GM18505 (cell line): Measurements from ENCODE around the gene TCHHL1.

Experiments
- ATAC-seq: cut with Tn5 transposase; IDR thresholded peaks from one replicate; pipeline ENCODE4 v1.9.1; 2021; ENCODE audit not compliant: unreplicated experiment
- POLR2A ChIP-seq: IDR thresholded peaks from 4 replicates; pipeline ENCODE4 v1.6.1; 2011; ENCODE audit warnings: borderline replicate concordance; ENCODE audit not compliant: insufficient read depth, insufficient read length; ENCODE audit errors: extremely low read depth

TCHHL1 gene

DNA sequence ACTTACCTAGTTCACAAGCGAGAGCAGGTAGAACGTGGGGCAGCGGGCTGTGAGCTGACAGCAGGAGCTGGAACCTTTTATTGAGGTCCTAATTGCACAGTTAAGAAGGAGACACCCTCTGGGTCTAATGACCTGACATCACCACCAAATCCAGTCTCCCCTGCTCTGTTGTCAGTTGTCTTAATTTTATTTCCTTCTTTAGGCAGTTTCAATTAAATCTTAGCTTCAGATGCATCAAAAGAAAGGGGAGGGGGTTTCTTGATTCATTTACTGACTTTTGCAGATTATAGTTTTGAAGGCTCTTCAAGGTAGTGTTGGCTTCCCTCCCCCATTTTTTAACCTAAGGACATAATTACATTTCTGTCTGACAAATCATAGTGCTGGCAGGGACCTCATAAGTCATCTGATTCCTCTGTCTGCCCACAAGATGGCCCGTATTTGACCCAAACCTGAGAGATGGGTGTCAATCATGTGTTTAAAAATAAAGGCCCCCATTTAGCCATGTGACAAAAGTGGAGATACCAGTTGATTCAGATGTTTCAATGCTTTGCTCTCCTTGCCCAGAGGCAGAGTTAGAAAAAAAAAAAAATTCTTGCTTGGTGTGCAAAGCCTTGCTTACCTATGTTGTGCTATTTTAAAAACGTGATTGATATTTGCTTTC lies at the start of gene TCHHL1:
TSS of gene TCHHL1 (minus strand) at position 51 of the 661 bp plus-strand sequence. CDS start 921 bp downstream, outside the sequence.
- no peak for TF ChIP-seq POLR2A
- ATAC-seq: no peak

DNA sequence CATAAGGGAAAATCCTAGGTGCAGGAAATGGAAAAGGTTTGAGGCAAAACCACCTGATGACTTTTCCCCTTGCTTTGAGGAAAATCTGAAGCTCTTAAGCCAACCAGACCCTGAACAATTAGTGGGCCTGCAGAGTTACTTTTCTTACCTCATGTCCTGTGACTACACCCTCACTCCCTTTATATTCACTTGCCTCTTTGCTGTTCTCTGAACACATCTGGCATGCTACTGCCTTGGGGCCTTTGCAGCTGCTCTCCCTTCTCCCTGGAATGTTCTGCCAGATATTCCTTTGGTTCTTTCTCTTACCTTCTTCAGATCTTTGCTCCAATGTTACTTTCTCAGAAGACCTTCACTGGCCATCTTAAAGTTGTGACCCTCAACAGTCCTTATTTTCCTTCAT lies 48.4 kb upstream of the TCHHL1 start:
- no peak for ATAC-seq

DNA sequence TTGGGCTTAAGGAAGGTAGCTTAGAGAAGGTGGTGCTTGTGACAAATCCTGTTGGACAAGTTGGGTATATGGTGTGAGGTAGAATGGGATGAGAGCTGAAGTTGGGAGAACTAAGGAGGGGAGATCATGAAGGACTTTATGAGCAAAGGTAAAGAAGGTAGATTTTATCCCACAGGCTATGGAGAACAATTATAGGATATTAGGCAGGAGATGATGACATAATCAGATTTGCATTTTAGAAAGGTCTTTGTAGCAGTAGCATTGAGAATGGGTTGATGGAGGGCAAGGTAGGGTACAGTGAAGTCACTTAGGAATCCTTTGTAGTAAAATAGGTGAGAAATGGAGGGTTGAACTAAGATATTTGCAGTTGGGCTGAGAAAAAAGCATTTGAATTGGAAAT lies 41.3 kb upstream of the TCHHL1 start:
- no peak for ATAC-seq
- TF ChIP-seq POLR2A: no peak

More for the DNA sequence above, 48.4 kb upstream of the TCHHL1 start:
- no peak for TF ChIP-seq POLR2A

- ATAC-seq: no peak
- TF ChIP-seq POLR2A: no peak
Observed at GRCh38 chr1:152127673-152128072, 38.8 kb upstream of the TCHHL1 start.

DNA sequence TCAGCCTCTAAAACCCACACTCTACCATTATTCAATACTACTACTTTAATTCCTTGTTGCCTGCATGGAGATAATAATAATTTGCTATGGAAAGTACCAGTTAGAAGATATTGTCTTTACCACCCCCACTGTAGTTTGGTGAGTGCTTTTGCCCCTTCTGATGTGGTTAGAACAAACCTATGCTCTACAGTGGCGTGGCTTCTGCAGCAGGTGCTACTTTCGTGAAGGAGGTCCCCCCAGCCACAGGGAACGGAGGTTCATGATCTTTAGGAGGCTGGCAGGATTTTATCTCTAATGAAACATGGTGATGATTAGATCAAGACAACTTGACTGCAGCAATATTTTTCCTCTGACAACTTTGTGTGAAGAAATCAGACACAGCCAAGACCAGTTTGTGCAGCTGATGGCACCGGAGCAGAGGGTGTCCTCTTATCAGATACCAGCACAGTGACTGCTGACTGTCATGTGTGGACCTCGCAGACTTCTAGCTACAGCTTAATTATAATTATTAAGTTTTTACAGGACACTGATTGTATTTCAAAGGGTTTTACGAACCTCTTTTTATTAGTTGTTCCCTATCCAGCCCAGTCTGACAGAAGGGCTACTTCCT lies 37.1 kb upstream of the TCHHL1 start:
- no peak for TF ChIP-seq POLR2A
- no peak for ATAC-seq

- no peak for ATAC-seq
- no peak for TF ChIP-seq POLR2A
Observed at GRCh38 chr1:152118915-152119314, 30.1 kb upstream of the TCHHL1 start.

GRCh38 chr1:152115344-152115743 lies 26.5 kb upstream of the TCHHL1 start, which contains the start of gene TCHH:
Gene TCHH, minus strand, starts transcription at chr1:152115444. Its CDS starts 1,364 bp downstream, at chr1:152114080.
- TF ChIP-seq POLR2A: no peak
- ATAC-seq: no peak

DNA sequence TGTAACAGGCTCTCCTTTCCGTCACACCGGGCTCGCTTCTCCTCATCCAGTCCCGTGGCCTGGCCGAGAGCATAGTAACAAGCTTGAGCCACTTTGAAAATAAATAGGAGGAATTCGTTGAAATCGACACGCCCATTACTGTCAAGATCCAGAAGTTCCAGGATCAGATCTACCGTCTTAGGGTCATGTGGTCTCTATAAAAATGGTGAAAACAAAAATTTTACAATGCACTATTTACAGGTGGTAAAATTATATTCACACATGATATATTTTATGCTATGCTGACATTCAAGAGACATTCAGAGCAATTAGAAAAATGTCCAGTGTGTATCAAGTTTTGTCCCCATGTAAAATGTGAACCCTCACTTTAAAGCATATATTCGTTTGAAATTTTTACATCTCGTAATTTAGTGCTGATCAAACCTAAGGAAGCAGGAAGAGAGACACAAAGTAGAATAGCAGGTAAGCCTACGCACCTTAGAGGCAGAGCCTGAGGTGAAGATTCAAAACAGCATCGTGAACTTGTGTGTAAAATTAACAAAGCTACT lies 24.1 kb upstream of the TCHHL1 start:
- ATAC-seq: no peak
- TF ChIP-seq POLR2A: no peak

DNA sequence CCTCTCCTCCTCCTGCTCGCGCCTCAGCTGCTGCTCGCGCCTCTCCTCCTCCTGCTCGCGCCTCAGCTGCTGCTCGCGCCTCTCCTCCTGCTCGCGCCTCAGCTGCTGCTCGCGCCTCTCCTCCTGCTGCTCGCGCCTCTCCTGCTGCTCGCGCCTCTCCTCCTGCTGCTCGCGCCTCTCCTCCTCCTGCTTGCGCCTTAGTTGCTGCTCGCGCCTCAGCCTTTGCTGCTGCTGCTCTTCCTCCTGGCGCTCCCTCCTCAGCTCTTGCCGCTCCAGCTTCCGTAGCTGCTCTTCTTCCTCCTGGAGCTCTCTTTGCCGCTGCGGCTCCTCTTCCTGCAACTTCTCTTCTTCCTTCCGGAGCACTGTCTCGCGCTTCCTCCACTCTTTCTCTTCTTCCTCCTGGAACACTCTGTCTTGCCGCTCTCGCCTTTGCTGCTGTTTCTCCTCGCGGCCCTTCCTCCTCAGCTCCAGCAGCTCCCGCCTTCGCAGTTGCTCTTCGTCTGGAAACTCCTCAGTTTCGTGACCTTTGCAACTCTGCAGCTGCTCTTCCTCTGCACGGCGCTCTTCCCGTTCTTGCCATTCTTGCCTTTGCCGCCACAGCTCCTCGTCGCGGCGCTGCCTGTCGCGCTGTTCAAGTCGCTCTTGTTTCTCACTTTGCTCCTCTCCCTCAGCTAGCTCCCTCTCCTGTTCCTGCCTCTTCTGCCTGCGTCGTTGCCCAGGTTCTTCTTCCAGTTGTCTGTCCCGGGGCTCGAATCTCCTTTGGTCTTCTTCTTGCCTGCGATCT lies 23.4 kb upstream of the TCHHL1 start:
- no peak for TF ChIP-seq POLR2A
- ATAC-seq: no peak

- no peak for TF ChIP-seq POLR2A
- ATAC-seq: no peak
Observed at GRCh38 chr1:152111515-152111968, 22.7 kb upstream of the TCHHL1 start.

GRCh38 chr1:152110860-152111514 lies 22.1 kb upstream of the TCHHL1 start:
- TF ChIP-seq POLR2A: no peak
- ATAC-seq: no peak

DNA sequence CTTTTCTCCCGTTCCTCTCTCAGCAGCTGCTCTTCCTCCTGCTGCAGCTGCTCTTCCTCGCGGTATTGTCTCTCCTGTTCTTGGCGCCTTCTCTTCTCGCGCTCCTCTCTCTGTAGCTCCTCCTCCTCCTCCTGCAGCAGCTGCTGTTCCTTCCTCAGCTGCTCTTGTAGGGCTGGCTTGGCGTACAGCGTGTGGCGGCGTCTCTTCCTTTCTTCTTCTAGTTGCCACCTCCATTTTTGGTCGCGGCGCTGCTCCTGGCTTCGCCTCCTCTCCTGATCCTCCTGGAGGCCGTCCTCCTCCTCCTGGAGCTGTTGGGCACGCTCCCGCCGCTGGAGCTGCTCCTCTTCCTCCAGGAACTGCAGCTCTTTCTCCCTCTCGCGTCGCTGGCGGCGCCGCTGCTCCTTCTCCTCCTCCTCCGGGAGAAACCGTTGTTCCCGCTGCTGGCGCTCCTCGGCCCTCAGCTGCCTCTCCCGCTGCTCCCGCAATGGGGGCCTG lies 21.5 kb upstream of the TCHHL1 start:
- no peak for ATAC-seq
- TF ChIP-seq POLR2A: no peak

DNA sequence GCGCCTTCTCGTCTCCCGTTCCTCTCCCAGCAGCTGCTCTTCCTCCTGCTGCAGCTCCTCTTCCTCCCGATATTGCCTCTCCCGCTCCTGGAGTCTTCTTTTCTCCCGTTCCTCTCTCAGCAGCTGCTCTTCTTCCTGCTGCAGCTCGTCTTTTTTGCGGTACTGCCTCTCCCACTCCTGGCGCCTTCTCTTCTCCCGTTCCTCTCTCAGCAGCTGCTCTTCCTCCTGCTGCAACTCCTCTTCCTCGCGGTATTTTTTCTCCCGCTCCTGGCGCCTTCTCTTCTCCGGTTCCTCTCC lies 21.1 kb upstream of the TCHHL1 start:
- no peak for TF ChIP-seq POLR2A
- no peak for ATAC-seq
